GM19395 (cell line): ENCODE measurements around the gene SSC5D.

Experiments used
- ATAC-seq: cut with Tn5 transposase; IDR thresholded peaks from one replicate; pipeline ENCODE4 v1.9.1; 2021; ENCODE audit warnings: mild to moderate bottlenecking, moderate library complexity; ENCODE audit not compliant: unreplicated experiment

Gene SSC5D

DNA sequence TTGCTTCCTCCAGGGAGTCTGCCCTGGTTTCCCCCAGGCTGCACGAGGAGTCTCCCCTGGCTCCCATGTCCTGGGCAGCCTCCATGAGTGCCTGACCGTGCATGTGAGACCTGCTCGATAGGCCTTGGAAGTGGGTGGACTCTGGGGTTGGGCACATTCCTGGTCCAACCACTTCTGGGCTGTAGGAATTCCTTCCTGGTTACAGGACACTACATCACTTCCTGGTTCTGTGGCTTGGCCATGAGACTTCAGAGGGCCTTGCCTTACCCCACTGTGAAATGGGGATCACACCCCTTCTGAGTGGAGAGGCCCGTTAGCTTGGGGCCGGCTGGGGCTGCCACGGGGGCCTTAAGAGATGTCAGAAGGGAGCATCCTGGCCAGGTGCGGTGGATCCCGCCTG lies 15.8 kb upstream of the SSC5D start:
- ATAC-seq: no peak

DNA sequence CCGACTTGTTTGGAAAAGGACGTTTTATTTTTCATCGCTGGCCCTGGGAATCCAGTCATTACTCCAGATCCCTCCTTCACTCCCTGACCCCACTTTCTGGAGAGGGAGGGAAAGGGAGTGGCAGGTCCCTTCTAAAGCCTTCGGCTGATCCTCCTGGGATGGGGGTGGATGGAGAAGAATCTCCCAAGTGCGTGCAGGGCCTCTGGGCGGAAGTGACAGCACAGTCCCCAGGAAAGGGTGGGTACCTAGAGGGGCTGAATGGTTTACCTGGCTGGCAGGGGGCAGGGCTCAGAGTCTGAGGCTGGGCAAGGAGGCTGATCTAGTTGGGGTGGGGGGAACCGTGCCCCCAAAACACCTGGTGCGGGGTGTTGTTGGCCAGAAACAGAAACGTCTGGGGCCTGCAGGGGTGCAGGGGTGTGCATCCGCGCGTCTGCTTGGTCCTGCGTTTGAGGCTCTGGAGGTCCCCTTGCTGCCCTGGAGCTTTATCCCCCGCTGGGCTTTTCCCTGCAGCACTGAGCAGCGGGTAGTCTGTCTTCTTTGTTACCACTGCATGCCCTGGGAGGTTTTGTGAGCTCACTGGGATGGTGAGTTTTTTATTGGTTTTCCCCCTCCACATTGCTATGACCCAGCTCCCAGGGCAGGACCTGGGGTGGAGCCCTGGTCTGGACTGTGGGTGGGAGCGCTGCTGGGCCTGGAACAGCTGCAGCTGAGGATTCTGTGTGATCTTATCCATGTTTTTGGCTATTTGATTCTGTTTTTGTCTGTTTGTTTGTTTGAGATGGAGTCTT lies 14.8 kb upstream of the SSC5D start:
- no peak for ATAC-seq

GRCh38 chr19:55474269-55475265 lies 13.7 kb upstream of the SSC5D start:
- ATAC-seq: no peak

GRCh38 chr19:55476100-55476775 lies 12.0 kb upstream of the SSC5D start, which contains the start of gene ZNF628:
TSS of gene ZNF628 (plus strand) at chr19:55476617. CDS start at chr19:55479911, 3,294 bp downstream.
- ATAC-seq: peak; percentile 86

- ATAC-seq: no peak
Observed at GRCh38 chr19:55477905-55478304, 10.3 kb upstream of the SSC5D start.

DNA sequence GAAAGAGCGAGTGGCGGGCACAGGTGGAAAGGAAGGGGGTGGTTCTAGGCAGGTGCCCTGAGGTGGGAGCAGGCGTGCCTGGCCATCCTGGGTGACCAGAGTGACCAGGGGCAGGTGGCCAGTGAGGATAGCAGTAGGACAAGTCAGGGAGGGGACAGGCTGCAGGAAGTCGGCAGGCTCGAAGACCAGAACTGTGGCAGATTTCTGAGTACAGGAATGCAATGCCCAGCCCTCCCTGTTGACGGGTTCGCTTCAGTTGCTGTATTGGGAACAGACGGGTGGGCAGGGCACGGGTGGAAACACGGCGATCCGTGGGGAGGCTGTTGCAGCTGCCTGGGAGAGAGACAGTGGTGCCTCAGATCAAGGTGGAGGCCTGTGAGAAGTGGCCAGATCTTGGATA lies 9.9 kb upstream of the SSC5D start:
- no peak for ATAC-seq

DNA sequence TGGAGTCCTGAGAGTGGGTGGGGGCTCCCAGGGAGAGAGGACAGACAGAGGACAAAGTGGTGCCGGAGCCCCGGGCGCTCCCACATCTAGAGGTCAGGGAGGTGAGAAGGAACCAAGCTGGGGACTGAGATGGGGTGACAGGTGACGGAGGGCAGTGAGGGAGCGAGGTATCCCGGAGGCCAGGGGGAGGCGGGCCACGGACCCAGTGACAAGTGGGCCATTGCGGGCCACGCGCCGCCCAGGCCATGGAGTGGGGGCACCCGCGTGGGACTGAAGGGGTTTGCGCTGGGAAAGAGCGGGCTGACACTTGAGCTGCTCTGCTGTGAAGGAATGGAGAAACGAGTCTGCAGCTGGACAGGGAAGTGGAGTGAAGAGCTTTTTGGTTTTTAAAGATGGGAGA lies 9.2 kb upstream of the SSC5D start:
- ATAC-seq: no peak

DNA sequence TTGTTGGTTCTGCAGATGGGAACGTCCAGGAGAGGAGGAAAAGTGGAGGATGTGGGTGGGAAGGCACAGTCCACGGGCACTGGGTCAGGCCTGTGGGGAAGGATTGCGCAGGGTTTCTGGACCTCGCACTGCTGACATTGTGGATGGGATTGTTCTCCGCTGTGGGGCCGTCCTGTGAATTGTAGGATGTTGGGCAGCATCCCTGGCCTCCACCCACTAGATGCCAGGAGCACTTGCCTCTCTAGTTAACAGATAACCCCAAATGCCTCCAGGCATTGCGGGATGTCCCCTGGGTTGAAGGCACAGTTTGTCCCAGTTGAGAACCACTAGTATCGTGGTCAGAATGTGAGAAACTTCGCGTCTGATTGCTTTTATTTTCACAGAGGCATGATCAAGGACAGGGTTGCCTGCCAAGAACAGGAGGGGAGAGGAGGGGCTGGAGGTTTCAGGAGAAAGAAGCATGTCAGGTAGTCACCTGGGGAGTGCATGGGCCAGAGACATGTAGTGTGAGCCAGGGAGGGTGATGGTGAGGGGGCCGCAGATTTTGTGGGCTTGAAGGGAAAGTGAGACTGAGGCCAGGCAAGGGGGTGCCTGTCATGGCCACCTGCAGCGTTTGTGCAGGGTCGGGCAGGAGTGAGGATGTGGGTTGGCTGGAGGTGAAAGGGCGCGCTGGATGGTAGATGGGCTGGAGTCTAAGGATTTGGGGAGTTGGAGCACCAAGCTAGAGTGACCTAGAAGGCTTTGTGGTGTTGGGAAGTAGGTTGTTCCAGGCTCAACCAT lies 8.6 kb upstream of the SSC5D start:
- no peak for ATAC-seq

DNA sequence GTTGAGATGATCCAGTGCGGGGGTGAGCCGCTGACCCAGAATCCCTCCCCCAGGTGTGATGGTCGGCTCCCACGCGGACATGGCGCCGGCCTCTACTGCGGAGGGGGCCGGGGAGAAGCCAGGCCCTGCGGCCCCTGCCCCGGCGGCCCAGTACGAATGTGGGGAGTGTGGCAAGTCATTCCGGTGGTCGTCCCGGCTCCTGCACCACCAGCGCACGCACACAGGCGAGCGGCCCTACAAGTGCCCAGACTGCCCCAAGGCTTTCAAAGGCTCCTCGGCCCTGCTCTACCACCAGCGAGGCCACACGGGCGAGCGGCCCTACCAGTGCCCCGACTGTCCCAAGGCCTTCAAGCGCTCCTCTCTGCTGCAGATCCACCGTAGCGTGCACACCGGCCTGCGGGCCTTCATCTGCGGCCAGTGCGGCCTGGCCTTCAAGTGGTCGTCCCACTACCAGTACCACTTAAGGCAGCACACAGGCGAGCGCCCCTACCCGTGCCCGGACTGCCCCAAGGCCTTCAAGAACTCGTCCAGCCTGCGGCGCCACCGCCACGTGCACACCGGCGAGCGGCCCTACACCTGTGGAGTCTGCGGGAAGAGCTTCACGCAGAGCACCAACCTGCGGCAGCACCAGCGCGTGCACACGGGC lies 7.0 kb upstream of the SSC5D start:
- no peak for ATAC-seq

DNA sequence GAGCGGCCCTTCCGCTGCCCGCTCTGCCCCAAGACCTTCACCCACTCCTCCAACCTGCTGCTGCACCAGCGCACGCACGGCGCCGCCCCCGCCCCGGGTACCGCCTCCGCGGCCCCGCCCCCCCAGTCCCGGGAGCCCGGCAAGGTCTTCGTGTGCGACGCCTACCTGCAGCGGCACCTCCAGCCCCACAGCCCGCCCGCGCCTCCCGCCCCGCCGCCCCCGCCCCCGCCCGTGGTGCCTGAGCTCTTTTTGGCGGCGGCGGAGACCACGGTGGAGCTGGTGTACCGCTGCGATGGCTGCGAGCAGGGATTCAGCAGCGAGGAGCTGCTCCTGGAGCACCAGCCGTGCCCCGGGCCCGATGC lies 6.5 kb upstream of the SSC5D start:
- no peak for ATAC-seq

DNA sequence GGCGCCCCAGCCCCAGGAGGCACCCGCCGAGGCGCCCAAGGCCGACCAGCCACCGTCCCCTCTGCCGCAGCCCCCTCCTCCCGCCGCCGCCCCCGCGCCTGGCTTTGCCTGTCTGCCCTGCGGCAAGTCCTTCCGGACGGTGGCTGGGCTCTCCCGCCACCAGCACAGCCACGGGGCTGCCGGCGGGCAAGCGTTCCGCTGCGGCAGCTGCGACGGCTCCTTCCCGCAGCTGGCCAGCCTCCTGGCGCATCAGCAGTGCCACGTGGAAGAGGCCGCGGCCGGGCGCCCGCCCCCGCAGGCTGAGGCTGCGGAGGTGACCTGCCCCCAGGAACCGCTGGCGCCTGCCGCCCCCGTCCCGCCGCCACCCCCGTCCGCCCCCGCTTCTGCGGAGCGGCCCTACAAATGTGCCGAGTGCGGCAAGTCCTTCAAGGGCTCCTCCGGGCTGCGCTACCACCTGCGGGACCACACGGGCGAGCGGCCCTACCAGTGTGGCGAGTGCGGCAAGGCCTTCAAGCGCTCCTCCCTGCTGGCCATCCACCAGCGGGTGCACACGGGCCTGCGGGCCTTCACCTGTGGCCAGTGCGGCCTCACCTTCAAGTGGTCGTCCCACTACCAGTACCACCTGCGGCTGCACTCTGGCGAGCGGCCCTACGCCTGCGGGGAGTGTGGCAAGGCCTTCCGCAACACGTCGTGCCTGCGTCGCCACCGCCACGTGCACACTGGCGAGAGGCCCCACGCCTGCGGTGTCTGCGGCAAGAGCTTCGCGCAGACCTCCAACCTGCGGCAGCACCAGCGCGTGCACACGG lies 5.9 kb upstream of the SSC5D start:
- no peak for ATAC-seq

GRCh38 chr19:55482967-55483705 lies 5.1 kb upstream of the SSC5D start:
- ATAC-seq: no peak

- ATAC-seq: no peak
Observed at GRCh38 chr19:55483706-55484592, 4.3 kb upstream of the SSC5D start.

- peak; percentile 61 for ATAC-seq
Observed at GRCh38 chr19:55484593-55485438, 3.4 kb upstream of the SSC5D start, which contains the start of gene NAT14. TSS of gene NAT14 (plus strand) at chr19:55485188. CDS start at chr19:55485709, 521 bp downstream.

DNA sequence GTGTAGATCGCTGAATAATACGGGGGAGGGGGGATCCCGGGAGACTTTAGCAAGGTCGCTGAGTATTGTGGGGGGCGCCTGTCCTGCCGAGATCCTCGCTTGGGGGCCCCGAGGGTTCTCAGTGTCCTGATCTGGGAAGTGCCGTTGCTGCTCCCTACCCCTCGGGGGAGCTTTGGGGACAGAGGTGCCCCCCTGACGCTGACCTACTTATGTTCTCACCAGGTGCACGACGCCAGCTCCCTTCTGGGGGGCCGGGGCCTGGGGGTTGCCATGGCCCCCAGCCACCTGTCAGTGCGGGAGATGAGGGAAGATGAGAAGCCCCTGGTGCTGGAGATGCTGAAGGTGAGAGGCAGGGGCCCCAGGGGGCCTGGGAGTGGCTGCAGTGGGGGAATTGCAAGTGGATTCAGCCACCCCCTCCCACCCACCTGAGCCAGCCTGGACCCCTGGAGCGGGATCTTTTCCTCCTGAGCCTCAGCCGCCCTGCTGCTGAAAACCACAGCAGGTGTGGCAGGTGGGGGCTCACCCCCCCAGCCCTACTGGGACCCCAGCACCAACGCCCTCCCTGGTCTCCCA lies 2.7 kb upstream of the SSC5D start:
- ATAC-seq: peak; percentile 17
